Liver (tissue), 9 donors: ENCODE measurements around the gene IL13. TPM values are rescaled to one million over a fixed set of nuclear protein-coding genes. Genes with fewer than 3 reads are reported as not detected.

Experiments used
- DNase-seq: peaks from one replicate; pipeline ENCODE4 v3.0.0-alpha.2; 2017; ENCODE audit warnings: low spot score
- H3K27ac ChIP-seq, 2 donors: one replicate each; pipeline ENCODE4 v1.7.0; 2013; ENCODE audit warnings: inconsistent platforms in 2 of 2, low read length in 2 of 2, control low read depth in 1 of 2, low read depth in 1 of 2, mild to moderate bottlenecking in 1 of 2
- H3K27me3 ChIP-seq, 4 donors: one replicate each; pipeline versions ENCODE4 v1.6.1 to v1.7.0; 2013; ENCODE audit warnings: low read length in 3 of 4, inconsistent platforms in 1 of 4, mild to moderate bottlenecking in 1 of 4, moderate library complexity in 1 of 4; ENCODE audit not compliant: control insufficient read depth in 4 of 4, insufficient read depth in 4 of 4
- H3K36me3 ChIP-seq, 4 donors: one replicate each; pipeline versions ENCODE4 v1.6.1 to v1.7.0; 2013; ENCODE audit warnings: low read length in 3 of 4, mild to moderate bottlenecking in 3 of 4, low read depth in 1 of 4, moderate library complexity in 1 of 4; ENCODE audit not compliant: control insufficient read depth in 4 of 4, insufficient read depth in 3 of 4
- H3K4me1 ChIP-seq, 4 donors: one replicate each; pipeline versions ENCODE4 v1.6.1 to v1.7.0; 2013; ENCODE audit warnings: low read length in 3 of 4, mild to moderate bottlenecking in 3 of 4, moderate library complexity in 1 of 4; ENCODE audit not compliant: control insufficient read depth in 4 of 4, insufficient read depth in 4 of 4
- H3K4me3 ChIP-seq, 3 donors: one replicate each; pipeline versions ENCODE4 v1.6.1 to v1.7.0; 2013; ENCODE audit warnings: low read length in 3 of 3, control low read depth in 1 of 3, low read depth in 1 of 3, mild to moderate bottlenecking in 1 of 3
- H3K9ac ChIP-seq, 2 donors: one replicate each; pipeline ENCODE4 v1.7.0; 2013; ENCODE audit warnings: low read length in 2 of 2, mild to moderate bottlenecking in 2 of 2, moderate library complexity in 2 of 2, control low read depth in 1 of 2, low read depth in 1 of 2
- H3K9me3 ChIP-seq, 4 donors: one replicate each; pipeline versions ENCODE4 v1.6.1 to v1.7.0; 2013; ENCODE audit warnings: low read length in 3 of 4; ENCODE audit not compliant: control insufficient read depth in 4 of 4
- ATF3 ChIP-seq: IDR thresholded peaks from 2 replicates; pipeline ENCODE4 v1.6.1; 2016; ENCODE audit warnings: antibody characterized with exemption
- CTCF ChIP-seq: fragments of 150-350 bp; IDR thresholded peaks from 2 replicates; pipeline ENCODE4 v1.5.1; 2017; ENCODE audit warnings: improper control_type of control experiment, low read depth, low read length; ENCODE audit not compliant: missing input control
- EGR1 ChIP-seq, 2 donors: IDR thresholded peaks; 2 replicates each; pipeline ENCODE4 v1.6.1; 2016 to 2018; ENCODE audit warnings: antibody characterized with exemption in 2 of 2, low read depth in 2 of 2
- FOXA1 ChIP-seq: IDR thresholded peaks from 2 replicates; pipeline ENCODE4 v1.6.1; 2016; ENCODE audit warnings: antibody characterized with exemption
- FOXA2 ChIP-seq: IDR thresholded peaks from 2 replicates; pipeline ENCODE4 v1.6.1; 2016; ENCODE audit warnings: antibody characterized with exemption
- GABPA ChIP-seq, 2 donors: IDR thresholded peaks in 1 of 2; conservative IDR thresholded peaks in 1 of 2; 2 replicates each; pipeline ENCODE4 v1.6.1; 2016; ENCODE audit warnings: antibody characterized with exemption in 2 of 2, mild to moderate bottlenecking in 1 of 2, moderate library complexity in 1 of 2
- HNF4A ChIP-seq, 2 donors: conservative IDR thresholded peaks; 2 replicates each; pipeline ENCODE4 v1.6.1; 2016; ENCODE audit warnings: antibody characterized with exemption in 2 of 2, mild to moderate bottlenecking in 2 of 2
- HNF4G ChIP-seq: IDR thresholded peaks from 2 replicates; pipeline ENCODE4 v1.6.1; 2016; ENCODE audit warnings: antibody characterized with exemption
- JUND ChIP-seq, 2 donors: IDR thresholded peaks; 2 replicates each; pipeline ENCODE4 v1.6.1; 2016; ENCODE audit warnings: antibody characterized with exemption in 2 of 2
- RAD21 ChIP-seq, 2 donors: IDR thresholded peaks; 2 replicates each; pipeline ENCODE4 v1.6.1; 2016; ENCODE audit warnings: antibody characterized with exemption in 2 of 2, mild to moderate bottlenecking in 2 of 2
- RXRA ChIP-seq, 2 donors: IDR thresholded peaks; 2 replicates each; pipeline ENCODE4 v1.6.1; 2017 to 2018; ENCODE audit warnings: antibody characterized with exemption in 2 of 2, mild to moderate bottlenecking in 1 of 2
- SP1 ChIP-seq: IDR thresholded peaks from 2 replicates; pipeline ENCODE4 v1.6.1; 2018; ENCODE audit warnings: antibody characterized with exemption, mild to moderate bottlenecking
- TAF1 ChIP-seq: conservative IDR thresholded peaks from 2 replicates; pipeline ENCODE4 v1.6.1; 2016; ENCODE audit warnings: antibody characterized with exemption, mild to moderate bottlenecking
- YY1 ChIP-seq: IDR thresholded peaks from 2 replicates; pipeline ENCODE4 v1.6.1; 2016; ENCODE audit warnings: antibody characterized with exemption, mild to moderate bottlenecking
- WGBS: extraction: QIAGEN DNeasy Blood & Tissue Kit; methylation state at CpG from one replicate; pipeline ENCODE4 v1.1.7; 2013; 5-methylcytosine and 5-hydroxymethylcytosine counted together
- polyA plus RNA-seq, 2 donors: library from polyadenylated mRNA; stranded (reverse) in 1 of 2; unstranded in 1 of 2; fragments of 200-250 nt in 1 of 2; fragments of >200 nt in 1 of 2; fragmentation: Nextera tagmentation in 1 of 2; extraction: Ambion mirVana in 1 of 2; gene quantifications; one replicate each; pipeline versions ENCODE4 v1.2.1 to v1.2.3, GENCODE V29; 2013 to 2015
- total RNA-seq, 2 donors: library from RNA; depleted of rRNA; stranded (reverse); fragments of >200 nt; gene quantifications; one replicate each; pipeline ENCODE4 v1.2.3, GENCODE V29; 2014
- TF ChIP-seq, protein P1 (sequence below): IDR thresholded peaks from 2 replicates; pipeline ENCODE4 v1.6.1; 2016; ENCODE audit warnings: antibody characterized with exemption
- donor health status: healthy.
- donor health status: healthy.
- donor health status: healthy.
- donor health status: healthy.
- donor health status: healthy.

Gene IL13
- total and polyA plus RNA-seq, 4 donors: not detected

- Histone ChIP-seq H3K9ac (no peak overlapping the region), H3K9me3 (no peaks in the 10 kb centered on the region), H3K27ac (no peak overlapping the region), H3K4me1 (peaks cover 0 to 7% (median 3%) of the 10 kb centered on the region in 4 donors), H3K27me3 (no peaks in the 10 kb centered on the region), H3K36me3 (peaks cover 0 to 22% (median 13%) of the 10 kb centered on the region in 4 donors), H3K4me3 (no peak overlapping the region)
- no peak for DNase-seq
- TF ChIP-seq RAD21 (IDR thresholded peaks at IDR 0.05) (peak in 1 of 2 donors; percentile 9), YY1 (no peak), JUND (IDR thresholded peaks at IDR 0.05) (no peak), RXRA (IDR thresholded peaks at IDR 0.05) (peak in 1 of 2 donors; percentile 16), HNF4A (conservative IDR thresholded peaks at IDR 0.05) (no peak), FOXA2 (no peak)
These were observed 35.4 kb upstream of the IL13 start for GRCh38 chr5:132622608-132623007.

DNA sequence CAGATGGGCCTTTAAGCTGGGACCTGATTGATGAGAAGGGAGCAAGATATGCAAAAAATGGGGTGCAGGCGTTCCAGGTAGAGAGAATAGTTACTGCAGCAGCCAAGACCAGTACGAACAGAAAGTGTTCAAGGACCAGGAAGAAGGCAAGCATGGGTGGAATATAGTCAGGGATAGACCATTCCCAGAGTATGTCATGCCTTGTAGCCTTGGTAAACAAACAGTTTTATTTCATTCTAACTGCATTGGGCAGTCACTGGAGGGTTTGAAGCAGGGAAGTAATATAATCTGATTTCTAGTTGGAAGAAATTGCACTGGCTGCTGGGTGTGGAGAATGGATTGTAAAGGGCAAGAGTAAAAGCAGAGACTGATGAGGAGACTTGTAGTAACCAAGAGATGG lies 30.5 kb upstream of the IL13 start:
- H3K9me3 ChIP-seq: no peaks in the 10 kb centered on the region
- no peak for DNase-seq
- peaks cover 0 to 17% (median 10%) of the 10 kb centered on the region in 4 donors for H3K36me3 ChIP-seq
- TF ChIP-seq, protein P1, sequence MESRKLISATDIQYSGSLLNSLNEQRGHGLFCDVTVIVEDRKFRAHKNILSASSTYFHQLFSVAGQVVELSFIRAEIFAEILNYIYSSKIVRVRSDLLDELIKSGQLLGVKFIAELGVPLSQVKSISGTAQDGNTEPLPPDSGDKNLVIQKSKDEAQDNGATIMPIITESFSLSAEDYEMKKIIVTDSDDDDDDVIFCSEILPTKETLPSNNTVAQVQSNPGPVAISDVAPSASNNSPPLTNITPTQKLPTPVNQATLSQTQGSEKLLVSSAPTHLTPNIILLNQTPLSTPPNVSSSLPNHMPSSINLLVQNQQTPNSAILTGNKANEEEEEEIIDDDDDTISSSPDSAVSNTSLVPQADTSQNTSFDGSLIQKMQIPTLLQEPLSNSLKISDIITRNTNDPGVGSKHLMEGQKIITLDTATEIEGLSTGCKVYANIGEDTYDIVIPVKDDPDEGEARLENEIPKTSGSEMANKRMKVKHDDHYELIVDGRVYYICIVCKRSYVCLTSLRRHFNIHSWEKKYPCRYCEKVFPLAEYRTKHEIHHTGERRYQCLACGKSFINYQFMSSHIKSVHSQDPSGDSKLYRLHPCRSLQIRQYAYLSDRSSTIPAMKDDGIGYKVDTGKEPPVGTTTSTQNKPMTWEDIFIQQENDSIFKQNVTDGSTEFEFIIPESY: no peak
- TF ChIP-seq HNF4A (conservative IDR thresholded peaks at IDR 0.05): no peak
- no peak for TF ChIP-seq SP1
- no peak for TF ChIP-seq GABPA (IDR thresholded peaks at IDR 0.05 in 1 of 2, conservative IDR thresholded peaks at IDR 0.05 in 1 of 2)
- no peak for TF ChIP-seq RXRA (IDR thresholded peaks at IDR 0.05)
- no peak for TF ChIP-seq YY1
- TF ChIP-seq RAD21 (IDR thresholded peaks at IDR 0.05): no peak
- no peak for TF ChIP-seq CTCF
- no peak for TF ChIP-seq JUND (IDR thresholded peaks at IDR 0.05)
- no peak for TF ChIP-seq TAF1
- no peak for TF ChIP-seq EGR1 (IDR thresholded peaks at IDR 0.05; ENCODE audit: low read depth in 2 of 2)
- no peak for TF ChIP-seq HNF4G
- H3K4me3 ChIP-seq: no peak overlapping the region
- WGBS: 95% methylated on average over 2 of the region's 2 CpGs
- peaks cover 0 to 7% (median 1%) of the 10 kb centered on the region in 4 donors for H3K4me1 ChIP-seq
- H3K27me3 ChIP-seq: no peaks in the 10 kb centered on the region
- H3K27ac ChIP-seq: no peak overlapping the region
- H3K9ac ChIP-seq: no peak overlapping the region

- no peak for DNase-seq
- Histone ChIP-seq H3K4me1 (no peaks in the 10 kb centered on the region), H3K27ac (no peak overlapping the region), H3K4me3 (no peak overlapping the region), H3K9ac (no peak overlapping the region), H3K9me3 (no peaks in the 10 kb centered on the region), H3K36me3 (peaks cover 2 to 17% (median 8%) of the 10 kb centered on the region in 4 donors), H3K27me3 (no peaks in the 10 kb centered on the region)
- 95% methylated on average over 2 of the region's 2 CpGs for WGBS
- TF ChIP-seq FOXA1: no peak
- no peak for TF ChIP-seq EGR1 (IDR thresholded peaks at IDR 0.05; ENCODE audit: low read depth in 2 of 2)
- no peak for TF ChIP-seq GABPA (IDR thresholded peaks at IDR 0.05 in 1 of 2, conservative IDR thresholded peaks at IDR 0.05 in 1 of 2)
- TF ChIP-seq YY1: no peak
- TF ChIP-seq, protein P1: no peak
- no peak for TF ChIP-seq RAD21 (IDR thresholded peaks at IDR 0.05)
- TF ChIP-seq CTCF: no peak
- no peak for TF ChIP-seq ATF3
- TF ChIP-seq FOXA2: no peak
- TF ChIP-seq SP1: no peak
These were observed 29.2 kb upstream of the IL13 start for GRCh38 chr5:132628814-132629213.
